ENCODE data around the gene ZNF516. TPM values are rescaled to one million over a fixed set of nuclear protein-coding genes. Genes with fewer than 3 reads are reported as not detected.

Gene ZNF516
- total and polyA plus RNA-seq, 10 of the 15 experiments (the other 5 are each of a cell fraction or from before 2014, with no cell fraction given): 2.0 to 32.0 (median 8.3) TPM

DNA sequence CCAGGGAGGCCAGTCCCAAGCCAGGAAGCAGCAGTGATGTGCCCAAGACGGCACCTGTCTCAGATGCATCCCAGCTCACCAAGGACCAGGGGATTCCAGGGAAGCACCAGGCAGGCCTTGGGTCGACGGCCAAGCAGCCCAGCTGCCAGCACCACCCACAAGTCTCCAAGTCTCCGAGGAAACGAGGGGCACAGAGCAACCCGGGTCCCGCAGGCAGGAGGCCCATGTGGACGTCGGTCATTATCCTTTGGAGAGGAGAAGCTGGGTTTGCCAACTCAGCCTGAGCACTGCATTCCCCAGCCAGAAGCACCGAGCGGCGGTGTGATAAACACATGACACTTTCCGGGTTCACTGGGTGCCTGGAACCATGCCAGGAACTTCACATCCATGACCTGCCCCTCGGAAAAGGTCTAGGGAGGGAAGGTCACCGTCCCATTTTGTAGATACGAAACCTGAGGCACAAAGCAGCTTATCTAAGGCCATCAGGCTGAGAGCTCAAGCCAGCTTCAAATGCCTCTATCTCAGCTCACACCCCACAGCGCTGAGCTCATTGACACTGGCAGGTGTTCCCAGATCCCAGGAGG lies 104.5 kb downstream of the ZNF516 start:
- H3K27ac ChIP-seq (ENCODE audit: control insufficient read depth, insufficient read depth): no peak overlapping the region
- WGBS (ENCODE audit: insufficient coverage, insufficient replicate concordance, low lambda C conversion rate, missing lambda C conversion rate): 75% methylated on average over 17 of the region's 17 CpGs
- ChIA-PET CTCF (interaction anchor here (0.6 kb wide), 1 partner anchor 319 kb away, joined by 4 read pairs; no protein-coding TSS in a partner anchor), SMC1A (ENCODE audit: uncharacterized antibody, unreplicated experiment) (no interaction called here), POLR2A (no interaction called here), RAD21 (ENCODE audit: unreplicated experiment) (no interaction called here)
- H4K20me1 ChIP-seq (ENCODE audit: control insufficient read depth, insufficient read depth): peaks cover 7% of the 10 kb centered on the region
- no peak overlapping the region for H2AFZ ChIP-seq (ENCODE audit: control insufficient read depth, low read depth, low read length)
- intact Hi-C loops (cut with micrococcal nuclease; ENCODE audit: unreplicated experiment) (no loop called here), in situ Hi-C loops (cut with MboI) (no loop called here)
- ATAC-seq (no peak), DNase-seq (ENCODE audit: low read depth, low spot score) (no peak), FAIRE-seq (no peak)
- H3K9ac ChIP-seq (ENCODE audit: control insufficient read depth, insufficient read depth, low read length): no peak overlapping the region
- H3K4me2 ChIP-seq (ENCODE audit: control insufficient read depth, insufficient read depth): peak overlapping the region; percentile 54
- H3K36me3 ChIP-seq (ENCODE audit: control insufficient read depth in 2 of 2, insufficient read depth in 2 of 2, low read length in 1 of 2): no peaks in the 10 kb centered on the region; a peak in 2 of 4 replicates
- no peak overlapping the region for H3K4me3 ChIP-seq
- no peaks in the 10 kb centered on the region for H3K27me3 ChIP-seq (replicated peaks in 1 of 2; ENCODE audit: control insufficient read depth in 2 of 2, insufficient read depth in 2 of 2, low read length in 1 of 2)
- no peaks in the 10 kb centered on the region; the same call in 2 of the 3 replicates for H3K9me3 ChIP-seq (replicated peaks; ENCODE audit: control insufficient read depth, insufficient read depth, low read length)
- peaks cover 24% of the 10 kb centered on the region for H3K79me2 ChIP-seq (ENCODE audit: control insufficient read depth, insufficient read depth, low read length)
- BruUV-seq (replicated peaks): no TSS peak
- peaks cover 23% of the 10 kb centered on the region for H3K4me1 ChIP-seq (ENCODE audit: control insufficient read depth, insufficient read depth, low read length)
- TF ChIP-seq GABPA (IDR thresholded peaks at IDR 0.05; ENCODE audit: low read depth) (no peak), RFX5 (IDR thresholded peaks at IDR 0.05; ENCODE audit: low read depth, low read length) (no peak), BMI1 (IDR thresholded peaks at IDR 0.05; ENCODE audit: borderline replicate concordance) (no peak), SMARCA5 (IDR thresholded peaks at IDR 0.05) (no peak), ZZZ3 (IDR thresholded peaks at IDR 0.05; ENCODE audit: control insufficient read depth, insufficient read length, low read depth) (no peak), HDGF (IDR thresholded peaks at IDR 0.05) (no peak), CEBPZ (IDR thresholded peaks at IDR 0.05; ENCODE audit: low read depth, low read length) (no peak), ZNF687 (IDR thresholded peaks at IDR 0.05) (no peak), SMAD5 (IDR thresholded peaks at IDR 0.05; ENCODE audit: low read depth) (no peak), EZH2 (IDR thresholded peaks at IDR 0.05; ENCODE audit: borderline replicate concordance, control insufficient read depth, low read depth, low read length) (no peak), NR2C1 (IDR thresholded peaks at IDR 0.05) (no peak), NR2C2 (IDR thresholded peaks at IDR 0.05; ENCODE audit: borderline replicate concordance, control insufficient read depth, insufficient read length, low read depth) (no peak)
- TF ChIP-seq, protein P1, sequence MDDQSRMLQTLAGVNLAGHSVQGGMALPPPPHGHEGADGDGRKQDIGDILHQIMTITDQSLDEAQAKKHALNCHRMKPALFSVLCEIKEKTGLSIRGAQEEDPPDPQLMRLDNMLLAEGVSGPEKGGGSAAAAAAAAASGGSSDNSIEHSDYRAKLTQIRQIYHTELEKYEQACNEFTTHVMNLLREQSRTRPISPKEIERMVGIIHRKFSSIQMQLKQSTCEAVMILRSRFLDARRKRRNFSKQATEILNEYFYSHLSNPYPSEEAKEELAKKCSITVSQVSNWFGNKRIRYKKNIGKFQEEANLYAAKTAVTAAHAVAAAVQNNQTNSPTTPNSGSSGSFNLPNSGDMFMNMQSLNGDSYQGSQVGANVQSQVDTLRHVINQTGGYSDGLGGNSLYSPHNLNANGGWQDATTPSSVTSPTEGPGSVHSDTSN (IDR thresholded peaks at IDR 0.05; ENCODE audit: insufficient replicate concordance, low read depth, low read length): no peak
- TF ChIP-seq, protein P2, sequence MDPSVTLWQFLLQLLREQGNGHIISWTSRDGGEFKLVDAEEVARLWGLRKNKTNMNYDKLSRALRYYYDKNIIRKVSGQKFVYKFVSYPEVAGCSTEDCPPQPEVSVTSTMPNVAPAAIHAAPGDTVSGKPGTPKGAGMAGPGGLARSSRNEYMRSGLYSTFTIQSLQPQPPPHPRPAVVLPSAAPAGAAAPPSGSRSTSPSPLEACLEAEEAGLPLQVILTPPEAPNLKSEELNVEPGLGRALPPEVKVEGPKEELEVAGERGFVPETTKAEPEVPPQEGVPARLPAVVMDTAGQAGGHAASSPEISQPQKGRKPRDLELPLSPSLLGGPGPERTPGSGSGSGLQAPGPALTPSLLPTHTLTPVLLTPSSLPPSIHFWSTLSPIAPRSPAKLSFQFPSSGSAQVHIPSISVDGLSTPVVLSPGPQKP (IDR thresholded peaks at IDR 0.05; ENCODE audit: low read depth, low read length): no peak

Data from GM12878 (cell line).